ENCODE data around the gene RHOF. TPM values are rescaled to one million over a fixed set of nuclear protein-coding genes. Genes with fewer than 3 reads are reported as not detected.

The RHOF gene
- total and polyA plus RNA-seq, 2 of the 13 experiments (the other 11 are each of a cell fraction or from before 2014, with no cell fraction given): 14.6 to 32.2 TPM

DNA sequence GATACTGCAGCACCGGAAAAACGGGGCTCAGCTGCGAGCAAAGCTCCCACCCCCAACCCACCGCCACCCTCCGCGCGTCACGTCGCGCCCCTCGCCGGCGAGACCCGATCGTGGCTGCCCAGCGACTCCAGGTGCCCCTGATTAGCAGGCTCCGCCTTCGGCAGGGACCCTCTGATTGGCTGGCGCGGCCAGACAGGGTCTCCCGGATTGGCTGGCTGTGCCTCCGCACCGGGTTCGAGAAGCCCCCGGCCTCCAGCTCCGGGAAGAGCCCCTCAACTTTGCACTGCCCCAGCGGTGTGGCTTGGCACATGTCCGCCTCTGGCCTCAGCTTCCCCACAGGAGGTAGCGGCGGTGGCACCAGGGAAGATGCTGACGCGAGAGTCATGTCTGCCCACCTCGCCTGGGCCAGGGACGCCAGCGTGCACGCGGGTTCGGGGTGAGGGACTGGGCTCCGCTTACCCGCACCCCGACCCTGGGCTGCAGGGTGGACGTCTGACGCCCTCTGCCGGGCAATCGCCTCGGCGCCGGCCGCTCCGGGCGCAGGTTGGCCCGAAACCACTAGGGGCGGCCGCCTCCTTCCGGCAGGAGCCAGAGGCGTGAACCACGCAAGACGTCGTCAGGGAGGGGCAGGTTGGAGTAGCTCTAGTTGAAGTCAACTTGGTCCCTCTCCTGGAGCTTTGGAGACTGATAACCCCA, 498 bp upstream of the RHOF start (continued):
- TF ChIP-seq, protein P1, sequence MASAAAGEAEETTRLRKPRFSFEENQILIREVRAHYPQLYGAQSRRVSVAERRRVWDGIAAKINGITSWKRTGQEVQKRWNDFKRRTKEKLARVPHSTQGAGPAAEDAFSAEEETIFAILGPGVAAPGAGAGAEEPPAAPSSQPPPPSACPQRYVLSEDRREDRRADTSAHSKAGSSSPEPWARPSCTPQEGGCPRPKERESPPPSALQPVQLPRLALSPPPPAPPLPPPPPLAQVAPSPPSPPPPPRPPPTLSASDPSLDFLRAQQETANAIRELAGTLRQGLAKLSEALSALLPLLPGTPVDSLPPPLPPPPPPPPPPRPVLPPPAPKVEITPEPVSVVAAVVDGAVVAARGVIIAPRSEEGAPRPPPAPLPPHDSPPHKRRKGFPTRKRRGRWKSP (CRISPR knock-in tag; IDR thresholded peaks at IDR 0.05): no peak
- TF ChIP-seq ZNF446 (CRISPR knock-in tag; IDR thresholded peaks at IDR 0.05) (no peak), MTF1 (CRISPR knock-in tag; IDR thresholded peaks at IDR 0.05) (no peak), ZNF256 (CRISPR knock-in tag; conservative IDR thresholded peaks at IDR 0.05) (0 out of 2 replicates have a peak, but pooled peaks have one; percentile 51), SNRNP70 (IDR thresholded peaks at IDR 0.05; ENCODE audit: low read depth, low read length) (no peak)
- TF ChIP-seq, protein P2, sequence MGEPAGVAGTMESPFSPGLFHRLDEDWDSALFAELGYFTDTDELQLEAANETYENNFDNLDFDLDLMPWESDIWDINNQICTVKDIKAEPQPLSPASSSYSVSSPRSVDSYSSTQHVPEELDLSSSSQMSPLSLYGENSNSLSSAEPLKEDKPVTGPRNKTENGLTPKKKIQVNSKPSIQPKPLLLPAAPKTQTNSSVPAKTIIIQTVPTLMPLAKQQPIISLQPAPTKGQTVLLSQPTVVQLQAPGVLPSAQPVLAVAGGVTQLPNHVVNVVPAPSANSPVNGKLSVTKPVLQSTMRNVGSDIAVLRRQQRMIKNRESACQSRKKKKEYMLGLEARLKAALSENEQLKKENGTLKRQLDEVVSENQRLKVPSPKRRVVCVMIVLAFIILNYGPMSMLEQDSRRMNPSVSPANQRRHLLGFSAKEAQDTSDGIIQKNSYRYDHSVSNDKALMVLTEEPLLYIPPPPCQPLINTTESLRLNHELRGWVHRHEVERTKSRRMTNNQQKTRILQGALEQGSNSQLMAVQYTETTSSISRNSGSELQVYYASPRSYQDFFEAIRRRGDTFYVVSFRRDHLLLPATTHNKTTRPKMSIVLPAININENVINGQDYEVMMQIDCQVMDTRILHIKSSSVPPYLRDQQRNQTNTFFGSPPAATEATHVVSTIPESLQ (CRISPR knock-in tag; conservative IDR thresholded peaks at IDR 0.05): no peak
- TF ChIP-seq, protein P3, sequence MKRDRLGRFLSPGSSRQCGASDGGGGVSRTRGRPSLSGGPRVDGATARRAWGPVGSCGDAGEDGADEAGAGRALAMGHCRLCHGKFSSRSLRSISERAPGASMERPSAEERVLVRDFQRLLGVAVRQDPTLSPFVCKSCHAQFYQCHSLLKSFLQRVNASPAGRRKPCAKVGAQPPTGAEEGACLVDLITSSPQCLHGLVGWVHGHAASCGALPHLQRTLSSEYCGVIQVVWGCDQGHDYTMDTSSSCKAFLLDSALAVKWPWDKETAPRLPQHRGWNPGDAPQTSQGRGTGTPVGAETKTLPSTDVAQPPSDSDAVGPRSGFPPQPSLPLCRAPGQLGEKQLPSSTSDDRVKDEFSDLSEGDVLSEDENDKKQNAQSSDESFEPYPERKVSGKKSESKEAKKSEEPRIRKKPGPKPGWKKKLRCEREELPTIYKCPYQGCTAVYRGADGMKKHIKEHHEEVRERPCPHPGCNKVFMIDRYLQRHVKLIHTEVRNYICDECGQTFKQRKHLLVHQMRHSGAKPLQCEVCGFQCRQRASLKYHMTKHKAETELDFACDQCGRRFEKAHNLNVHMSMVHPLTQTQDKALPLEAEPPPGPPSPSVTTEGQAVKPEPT (CRISPR knock-in tag; IDR thresholded peaks at IDR 0.05; ENCODE audit: low read depth): no peak
- TF ChIP-seq, protein P4, sequence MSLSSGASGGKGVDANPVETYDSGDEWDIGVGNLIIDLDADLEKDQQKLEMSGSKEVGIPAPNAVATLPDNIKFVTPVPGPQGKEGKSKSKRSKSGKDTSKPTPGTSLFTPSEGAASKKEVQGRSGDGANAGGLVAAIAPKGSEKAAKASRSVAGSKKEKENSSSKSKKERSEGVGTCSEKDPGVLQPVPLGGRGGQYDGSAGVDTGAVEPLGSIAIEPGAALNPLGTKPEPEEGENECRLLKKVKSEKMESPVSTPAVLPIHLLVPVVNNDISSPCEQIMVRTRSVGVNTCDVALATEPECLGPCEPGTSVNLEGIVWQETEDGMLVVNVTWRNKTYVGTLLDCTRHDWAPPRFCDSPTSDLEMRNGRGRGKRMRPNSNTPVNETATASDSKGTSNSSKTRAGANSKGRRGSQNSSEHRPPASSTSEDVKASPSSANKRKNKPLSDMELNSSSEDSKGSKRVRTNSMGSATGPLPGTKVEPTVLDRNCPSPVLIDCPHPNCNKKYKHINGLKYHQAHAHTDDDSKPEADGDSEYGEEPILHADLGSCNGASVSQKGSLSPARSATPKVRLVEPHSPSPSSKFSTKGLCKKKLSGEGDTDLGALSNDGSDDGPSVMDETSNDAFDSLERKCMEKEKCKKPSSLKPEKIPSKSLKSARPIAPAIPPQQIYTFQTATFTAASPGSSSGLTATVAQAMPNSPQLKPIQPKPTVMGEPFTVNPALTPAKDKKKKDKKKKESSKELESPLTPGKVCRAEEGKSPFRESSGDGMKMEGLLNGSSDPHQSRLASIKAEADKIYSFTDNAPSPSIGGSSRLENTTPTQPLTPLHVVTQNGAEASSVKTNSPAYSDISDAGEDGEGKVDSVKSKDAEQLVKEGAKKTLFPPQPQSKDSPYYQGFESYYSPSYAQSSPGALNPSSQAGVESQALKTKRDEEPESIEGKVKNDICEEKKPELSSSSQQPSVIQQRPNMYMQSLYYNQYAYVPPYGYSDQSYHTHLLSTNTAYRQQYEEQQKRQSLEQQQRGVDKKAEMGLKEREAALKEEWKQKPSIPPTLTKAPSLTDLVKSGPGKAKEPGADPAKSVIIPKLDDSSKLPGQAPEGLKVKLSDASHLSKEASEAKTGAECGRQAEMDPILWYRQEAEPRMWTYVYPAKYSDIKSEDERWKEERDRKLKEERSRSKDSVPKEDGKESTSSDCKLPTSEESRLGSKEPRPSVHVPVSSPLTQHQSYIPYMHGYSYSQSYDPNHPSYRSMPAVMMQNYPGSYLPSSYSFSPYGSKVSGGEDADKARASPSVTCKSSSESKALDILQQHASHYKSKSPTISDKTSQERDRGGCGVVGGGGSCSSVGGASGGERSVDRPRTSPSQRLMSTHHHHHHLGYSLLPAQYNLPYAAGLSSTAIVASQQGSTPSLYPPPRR (CRISPR knock-in tag; IDR thresholded peaks at IDR 0.05; ENCODE audit: borderline replicate concordance): peak; percentile 76
- TF ChIP-seq, protein P5, sequence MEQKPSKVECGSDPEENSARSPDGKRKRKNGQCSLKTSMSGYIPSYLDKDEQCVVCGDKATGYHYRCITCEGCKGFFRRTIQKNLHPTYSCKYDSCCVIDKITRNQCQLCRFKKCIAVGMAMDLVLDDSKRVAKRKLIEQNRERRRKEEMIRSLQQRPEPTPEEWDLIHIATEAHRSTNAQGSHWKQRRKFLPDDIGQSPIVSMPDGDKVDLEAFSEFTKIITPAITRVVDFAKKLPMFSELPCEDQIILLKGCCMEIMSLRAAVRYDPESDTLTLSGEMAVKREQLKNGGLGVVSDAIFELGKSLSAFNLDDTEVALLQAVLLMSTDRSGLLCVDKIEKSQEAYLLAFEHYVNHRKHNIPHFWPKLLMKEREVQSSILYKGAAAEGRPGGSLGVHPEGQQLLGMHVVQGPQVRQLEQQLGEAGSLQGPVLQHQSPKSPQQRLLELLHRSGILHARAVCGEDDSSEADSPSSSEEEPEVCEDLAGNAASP (CRISPR knock-in tag; IDR thresholded peaks at IDR 0.05; ENCODE audit: borderline replicate concordance): peak; percentile 80
- TF ChIP-seq, protein P6, sequence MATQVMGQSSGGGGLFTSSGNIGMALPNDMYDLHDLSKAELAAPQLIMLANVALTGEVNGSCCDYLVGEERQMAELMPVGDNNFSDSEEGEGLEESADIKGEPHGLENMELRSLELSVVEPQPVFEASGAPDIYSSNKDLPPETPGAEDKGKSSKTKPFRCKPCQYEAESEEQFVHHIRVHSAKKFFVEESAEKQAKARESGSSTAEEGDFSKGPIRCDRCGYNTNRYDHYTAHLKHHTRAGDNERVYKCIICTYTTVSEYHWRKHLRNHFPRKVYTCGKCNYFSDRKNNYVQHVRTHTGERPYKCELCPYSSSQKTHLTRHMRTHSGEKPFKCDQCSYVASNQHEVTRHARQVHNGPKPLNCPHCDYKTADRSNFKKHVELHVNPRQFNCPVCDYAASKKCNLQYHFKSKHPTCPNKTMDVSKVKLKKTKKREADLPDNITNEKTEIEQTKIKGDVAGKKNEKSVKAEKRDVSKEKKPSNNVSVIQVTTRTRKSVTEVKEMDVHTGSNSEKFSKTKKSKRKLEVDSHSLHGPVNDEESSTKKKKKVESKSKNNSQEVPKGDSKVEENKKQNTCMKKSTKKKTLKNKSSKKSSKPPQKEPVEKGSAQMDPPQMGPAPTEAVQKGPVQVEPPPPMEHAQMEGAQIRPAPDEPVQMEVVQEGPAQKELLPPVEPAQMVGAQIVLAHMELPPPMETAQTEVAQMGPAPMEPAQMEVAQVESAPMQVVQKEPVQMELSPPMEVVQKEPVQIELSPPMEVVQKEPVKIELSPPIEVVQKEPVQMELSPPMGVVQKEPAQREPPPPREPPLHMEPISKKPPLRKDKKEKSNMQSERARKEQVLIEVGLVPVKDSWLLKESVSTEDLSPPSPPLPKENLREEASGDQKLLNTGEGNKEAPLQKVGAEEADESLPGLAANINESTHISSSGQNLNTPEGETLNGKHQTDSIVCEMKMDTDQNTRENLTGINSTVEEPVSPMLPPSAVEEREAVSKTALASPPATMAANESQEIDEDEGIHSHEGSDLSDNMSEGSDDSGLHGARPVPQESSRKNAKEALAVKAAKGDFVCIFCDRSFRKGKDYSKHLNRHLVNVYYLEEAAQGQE (IDR thresholded peaks at IDR 0.05; ENCODE audit: borderline replicate concordance in 1 of 2, low read depth in 1 of 2, low read length in 2 of 2): no peak
- TF ChIP-seq, protein P7, sequence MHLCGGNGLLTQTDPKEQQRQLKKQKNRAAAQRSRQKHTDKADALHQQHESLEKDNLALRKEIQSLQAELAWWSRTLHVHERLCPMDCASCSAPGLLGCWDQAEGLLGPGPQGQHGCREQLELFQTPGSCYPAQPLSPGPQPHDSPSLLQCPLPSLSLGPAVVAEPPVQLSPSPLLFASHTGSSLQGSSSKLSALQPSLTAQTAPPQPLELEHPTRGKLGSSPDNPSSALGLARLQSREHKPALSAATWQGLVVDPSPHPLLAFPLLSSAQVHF (CRISPR knock-in tag; IDR thresholded peaks at IDR 0.05): peak; percentile 87; the same call in 1 of the 2 replicates

Data from HepG2 (cell line).